ENCODE data around the gene PGM5.

DNA sequence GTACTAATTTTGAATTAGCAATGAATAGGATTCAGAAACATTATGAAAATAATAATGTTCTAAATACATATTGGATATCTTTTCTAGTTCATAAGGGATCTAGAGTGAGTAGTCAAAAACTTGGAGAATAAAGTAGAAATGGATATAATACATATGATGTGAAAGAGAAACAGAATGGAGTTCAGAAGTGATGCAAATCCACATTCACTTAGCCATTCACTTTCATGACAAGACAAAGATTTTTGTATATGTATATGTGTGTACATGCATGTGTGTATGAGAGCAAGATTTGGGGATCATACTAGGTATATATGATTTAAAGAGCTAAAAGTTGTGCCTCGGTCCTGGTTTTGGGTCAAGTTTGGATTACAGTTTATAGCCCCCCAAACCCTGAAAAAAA is 150.1 kb downstream of the PGM5 start:
- no peak for TF ChIP-seq POLR2A (IDR thresholded peaks at IDR 0.05)
- TF ChIP-seq, protein P1, sequence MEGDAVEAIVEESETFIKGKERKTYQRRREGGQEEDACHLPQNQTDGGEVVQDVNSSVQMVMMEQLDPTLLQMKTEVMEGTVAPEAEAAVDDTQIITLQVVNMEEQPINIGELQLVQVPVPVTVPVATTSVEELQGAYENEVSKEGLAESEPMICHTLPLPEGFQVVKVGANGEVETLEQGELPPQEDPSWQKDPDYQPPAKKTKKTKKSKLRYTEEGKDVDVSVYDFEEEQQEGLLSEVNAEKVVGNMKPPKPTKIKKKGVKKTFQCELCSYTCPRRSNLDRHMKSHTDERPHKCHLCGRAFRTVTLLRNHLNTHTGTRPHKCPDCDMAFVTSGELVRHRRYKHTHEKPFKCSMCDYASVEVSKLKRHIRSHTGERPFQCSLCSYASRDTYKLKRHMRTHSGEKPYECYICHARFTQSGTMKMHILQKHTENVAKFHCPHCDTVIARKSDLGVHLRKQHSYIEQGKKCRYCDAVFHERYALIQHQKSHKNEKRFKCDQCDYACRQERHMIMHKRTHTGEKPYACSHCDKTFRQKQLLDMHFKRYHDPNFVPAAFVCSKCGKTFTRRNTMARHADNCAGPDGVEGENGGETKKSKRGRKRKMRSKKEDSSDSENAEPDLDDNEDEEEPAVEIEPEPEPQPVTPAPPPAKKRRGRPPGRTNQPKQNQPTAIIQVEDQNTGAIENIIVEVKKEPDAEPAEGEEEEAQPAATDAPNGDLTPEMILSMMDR (IDR thresholded peaks at IDR 0.05) = no peak
